ENCODE data around the gene ANOS1. TPM values are rescaled to one million over a fixed set of nuclear protein-coding genes. Genes with fewer than 3 reads are reported as not detected.

ANOS1 gene
- total RNA-seq, 1 experiment from 2014 or later = 0.91 TPM

DNA sequence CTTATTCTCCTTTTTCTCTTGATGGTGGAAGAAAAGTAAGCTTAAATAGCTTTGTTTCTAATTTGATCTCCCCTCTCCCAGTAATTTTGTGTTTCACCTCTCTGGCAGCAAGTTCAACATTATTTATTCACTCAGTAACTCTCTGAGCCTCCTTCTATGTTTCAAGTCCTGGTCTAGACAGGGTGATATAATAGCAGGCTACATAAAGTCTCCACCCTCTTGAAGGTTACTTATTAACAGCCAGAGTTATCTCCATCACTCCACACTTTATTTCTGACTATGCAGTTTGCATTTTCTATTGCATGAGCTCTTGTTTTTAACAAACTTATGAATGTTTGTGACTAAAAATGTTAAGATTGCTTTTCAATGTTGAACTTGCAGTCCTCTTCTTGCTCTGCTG is 17.8 kb upstream of the ANOS1 start:
- TF ChIP-seq CTCF (IDR thresholded peaks at IDR 0.05; ENCODE audit: insufficient read depth in 1 of 2, low read depth in 1 of 2, low read length in 1 of 2, severe bottlenecking in 1 of 2, unreplicated experiment in 1 of 2) = no peak
- Histone ChIP-seq H3K27me3 (replicated peaks; ENCODE audit: control insufficient read depth, insufficient read depth, low read length) (no peaks in the 10 kb centered on the region), H3K36me3 (ENCODE audit: control insufficient read depth, insufficient read depth, low read length) (no peaks in the 10 kb centered on the region), H3K4me1 (no peaks in the 10 kb centered on the region), H3K9me3 (no peaks in the 10 kb centered on the region), H3K4me3 (ENCODE audit: low read depth, low read length) (no peak overlapping the region)
- H3K9me3 Mint-ChIP-seq (ENCODE audit: unreplicated experiment) = no peaks in the 10 kb centered on the region
- intact Hi-C loops (cut with micrococcal nuclease; ENCODE audit: unreplicated experiment) = loop anchor here (1.0 kb wide), 1 partner anchor 66 kb away; no protein-coding TSS in a partner anchor
- no peak for DNase-seq
- peaks cover 18% of the 10 kb centered on the region for H3K27me3 Mint-ChIP-seq (ENCODE audit: insufficient read depth, unreplicated experiment)
- BruUV-seq (replicated peaks) = no TSS peak
- ChIA-PET POLR2A (no interaction called here), CTCF (no interaction called here)
- H3K4me3 Mint-ChIP-seq (ENCODE audit: unreplicated experiment) = no peak overlapping the region
- peaks cover 6% of the 10 kb centered on the region for H3K4me1 Mint-ChIP-seq (ENCODE audit: low read depth, unreplicated experiment)
- no peaks in the 10 kb centered on the region for H3K36me3 Mint-ChIP-seq (ENCODE audit: insufficient read depth, unreplicated experiment)
- H3K27ac Mint-ChIP-seq (ENCODE audit: unreplicated experiment) = no peak overlapping the region

GRCh38 chrX:8748855-8749254 is 16.9 kb upstream of the ANOS1 start:
- CTCF ChIA-PET = no interaction called here
- intact Hi-C loops (cut with micrococcal nuclease; ENCODE audit: unreplicated experiment) = loop anchor here (1.0 kb wide), 1 partner anchor 66 kb away; no protein-coding TSS in a partner anchor

DNA sequence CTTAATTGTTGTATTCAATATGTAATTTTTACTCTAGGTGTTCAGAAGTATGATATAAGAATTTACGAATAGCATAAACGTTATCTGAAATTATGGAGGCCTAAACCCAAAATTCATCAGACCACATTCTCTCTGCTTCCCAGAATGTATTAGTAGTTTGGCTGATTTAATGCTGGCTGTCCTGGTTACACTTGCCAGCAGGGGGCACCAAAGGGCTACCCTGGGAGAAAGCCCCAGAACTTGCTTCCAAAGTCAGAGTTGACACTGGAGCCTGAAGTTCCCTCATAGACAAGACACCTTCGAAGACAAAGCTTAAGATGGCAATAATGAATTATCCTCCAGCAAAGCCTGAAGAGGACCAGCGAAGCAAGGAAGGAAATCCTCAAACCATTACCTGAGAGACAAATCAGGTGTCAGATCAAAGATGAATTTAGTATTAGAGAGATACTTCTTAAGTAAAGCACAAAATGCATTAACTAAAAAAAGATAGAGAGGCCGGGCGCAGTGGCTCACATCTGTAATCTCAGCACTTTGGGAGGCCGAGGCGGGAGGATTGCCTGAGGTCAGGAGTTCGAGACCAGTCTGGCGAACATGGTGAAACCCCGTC is 11.3 kb upstream of the ANOS1 start:
- CTCF ChIA-PET = no interaction called here
- POLR2A ChIA-PET = no interaction called here
- no peaks in the 10 kb centered on the region for H3K36me3 ChIP-seq (ENCODE audit: control insufficient read depth, insufficient read depth, low read length)
- H3K4me1 ChIP-seq = no peaks in the 10 kb centered on the region
- no peak overlapping the region for H3K27ac Mint-ChIP-seq (ENCODE audit: unreplicated experiment)
- no peaks in the 10 kb centered on the region for H3K4me1 Mint-ChIP-seq (ENCODE audit: low read depth, unreplicated experiment)
- intact Hi-C loops (cut with micrococcal nuclease; ENCODE audit: unreplicated experiment) = loop anchor here (1.0 kb wide), 1 partner anchor 72 kb away; no protein-coding TSS in a partner anchor
- H3K27me3 ChIP-seq (replicated peaks; ENCODE audit: control insufficient read depth, insufficient read depth, low read length) = no peaks in the 10 kb centered on the region
- H3K4me3 ChIP-seq (ENCODE audit: low read depth, low read length) = no peak overlapping the region
- no peak overlapping the region for H3K4me3 Mint-ChIP-seq (ENCODE audit: unreplicated experiment)
- peak; percentile 46 to 65 for DNase-seq
- H3K27me3 Mint-ChIP-seq (ENCODE audit: insufficient read depth, unreplicated experiment) = peaks cover 6% of the 10 kb centered on the region
- no peaks in the 10 kb centered on the region for H3K36me3 Mint-ChIP-seq (ENCODE audit: insufficient read depth, unreplicated experiment)
- TF ChIP-seq CTCF (IDR thresholded peaks at IDR 0.05; ENCODE audit: insufficient read depth in 1 of 2, low read depth in 1 of 2, low read length in 1 of 2, severe bottlenecking in 1 of 2, unreplicated experiment in 1 of 2) = peak; percentile 61 to 63
- no peaks in the 10 kb centered on the region for H3K9me3 Mint-ChIP-seq (ENCODE audit: unreplicated experiment)
- no TSS peak for BruUV-seq (replicated peaks)
- H3K9me3 ChIP-seq = no peaks in the 10 kb centered on the region

More at GRCh38 chrX:8748855-8749254, 16.9 kb upstream of the ANOS1 start:
- H3K4me3 ChIP-seq (ENCODE audit: low read depth, low read length) = no peak overlapping the region
- Mint-ChIP-seq H3K4me3 (ENCODE audit: unreplicated experiment) (no peak overlapping the region), H3K4me1 (ENCODE audit: low read depth, unreplicated experiment) (peaks cover 6% of the 10 kb centered on the region), H3K27ac (ENCODE audit: unreplicated experiment) (no peak overlapping the region), H3K27me3 (ENCODE audit: insufficient read depth, unreplicated experiment) (peaks cover 12% of the 10 kb centered on the region), H3K9me3 (ENCODE audit: unreplicated experiment) (no peaks in the 10 kb centered on the region), H3K36me3 (ENCODE audit: insufficient read depth, unreplicated experiment) (no peaks in the 10 kb centered on the region)
- DNase-seq = peak in 1 of 2 experiments; percentile 24
- no peaks in the 10 kb centered on the region for H3K4me1 ChIP-seq
- H3K27me3 ChIP-seq (replicated peaks; ENCODE audit: control insufficient read depth, insufficient read depth, low read length) = no peaks in the 10 kb centered on the region
- no TSS peak for BruUV-seq (replicated peaks)
- peak; percentile 45 to 65 for TF ChIP-seq CTCF (IDR thresholded peaks at IDR 0.05; ENCODE audit: insufficient read depth in 1 of 2, low read depth in 1 of 2, low read length in 1 of 2, severe bottlenecking in 1 of 2, unreplicated experiment in 1 of 2)
- POLR2A ChIA-PET = no interaction called here
- H3K9me3 ChIP-seq = no peaks in the 10 kb centered on the region
- no peaks in the 10 kb centered on the region for H3K36me3 ChIP-seq (ENCODE audit: control insufficient read depth, insufficient read depth, low read length)
